Duodenal mucosa (tissue), 2 donors: ENCODE data around the gene DMC1.
A peak's percentile ranks its signal among the peaks of the same experiment; 100 is the strongest.
"Not testable (repeated sequence)": the region's sequence is repeated elsewhere in the genome, so short reads cannot be mapped to it uniquely, and the experiment has no call there.

ENCODE experiments used
- H3K27ac ChIP-seq: one replicate; pipeline ENCODE4 v1.7.0; 2013; ENCODE audit warnings: low read depth, low read length
- H3K27me3 ChIP-seq, 2 donors: one replicate each; pipeline ENCODE4 v1.7.0; 2013; ENCODE audit warnings: low read length in 2 of 2, control low read depth in 1 of 2; ENCODE audit not compliant: insufficient read depth in 2 of 2, control insufficient read depth in 1 of 2
- H3K36me3 ChIP-seq, 2 donors: one replicate each; pipeline ENCODE4 v1.7.0; 2013; ENCODE audit warnings: low read length in 2 of 2, control low read depth in 1 of 2; ENCODE audit not compliant: insufficient read depth in 2 of 2, control insufficient read depth in 1 of 2
- H3K4me1 ChIP-seq, 2 donors: one replicate each; pipeline ENCODE4 v1.7.0; 2013; ENCODE audit warnings: low read length in 2 of 2, control low read depth in 1 of 2; ENCODE audit not compliant: insufficient read depth in 2 of 2, control insufficient read depth in 1 of 2
- H3K4me3 ChIP-seq, 2 donors: one replicate each; pipeline ENCODE4 v1.7.0; 2013; ENCODE audit warnings: low read length in 2 of 2, low read depth in 1 of 2
- H3K9ac ChIP-seq, 2 donors: one replicate each; pipeline ENCODE4 v1.7.0; 2013; ENCODE audit warnings: low read length in 2 of 2, low read depth in 1 of 2
- H3K9me3 ChIP-seq, 2 donors: one replicate each; pipeline ENCODE4 v1.7.0; 2013; ENCODE audit warnings: low read length in 2 of 2, control low read depth in 1 of 2; ENCODE audit not compliant: control insufficient read depth in 1 of 2

DMC1 gene

GRCh38 chr22:38569972-38570778, at the start of gene DMC1:
Gene DMC1 (minus strand): TSS chr22:38570183. CDS start chr22:38568256, 1,927 bp downstream.
- Histone ChIP-seq H3K4me1 (peaks cover 5 to 13% of the 10 kb centered on the region in 2 donors), H3K27me3 (no peaks in the 10 kb centered on the region), H3K9me3 (no peaks in the 10 kb centered on the region), H3K4me3 (peak within 1 kb of the TSS; percentile 78 to 79), H3K36me3 (no peaks in the 10 kb centered on the region), H3K9ac (peak within 1 kb of the TSS; percentile 71 to 77), H3K27ac (no peak within 1 kb of the TSS)

GRCh38 chr22:38618682-38619081, 48.7 kb upstream of the DMC1 start:
- H3K4me1 ChIP-seq: no peaks in the 10 kb centered on the region
- H3K27me3 ChIP-seq: no peaks in the 10 kb centered on the region
- H3K9ac ChIP-seq: no peak overlapping the region
- H3K4me3 ChIP-seq: no peak overlapping the region
- H3K27ac ChIP-seq: no peak overlapping the region
- H3K36me3 ChIP-seq: no peaks in the 10 kb centered on the region
- no peaks in the 10 kb centered on the region for H3K9me3 ChIP-seq

GRCh38 chr22:38618258-38618657, 48.3 kb upstream of the DMC1 start:
- no peak overlapping the region for H3K9ac ChIP-seq
- no peak overlapping the region for H3K4me3 ChIP-seq
- no peaks in the 10 kb centered on the region for H3K4me1 ChIP-seq
- H3K27ac ChIP-seq: no peak overlapping the region
- H3K36me3 ChIP-seq: no peaks in the 10 kb centered on the region
- H3K27me3 ChIP-seq: no peaks in the 10 kb centered on the region
- H3K9me3 ChIP-seq: no peaks in the 10 kb centered on the region

- H3K4me3 ChIP-seq, H3K9ac ChIP-seq, H3K4me1 ChIP-seq, H3K36me3 ChIP-seq, H3K9me3 ChIP-seq, H3K27me3 ChIP-seq, H3K27ac ChIP-seq: not testable (repeated sequence)
Observed at GRCh38 chr22:38615064-38615405, 45.1 kb upstream of the DMC1 start.

GRCh38 chr22:38614332-38615063, 44.5 kb upstream of the DMC1 start:
- no peaks in the 10 kb centered on the region for H3K27me3 ChIP-seq
- H3K4me1 ChIP-seq: no peaks in the 10 kb centered on the region
- H3K4me3 ChIP-seq: no peak overlapping the region
- no peaks in the 10 kb centered on the region for H3K36me3 ChIP-seq
- H3K9ac ChIP-seq: no peak overlapping the region
- H3K9me3 ChIP-seq: no peaks in the 10 kb centered on the region
- H3K27ac ChIP-seq: no peak overlapping the region

- Histone ChIP-seq H3K4me1 (no peaks in the 10 kb centered on the region), H3K4me3 (no peak overlapping the region), H3K27ac (no peak overlapping the region), H3K9ac (no peak overlapping the region), H3K27me3 (no peaks in the 10 kb centered on the region), H3K36me3 (no peaks in the 10 kb centered on the region), H3K9me3 (no peaks in the 10 kb centered on the region)
Observed at GRCh38 chr22:38613588-38613987, 43.6 kb upstream of the DMC1 start.

- Histone ChIP-seq H3K4me1 (no peaks in the 10 kb centered on the region), H3K4me3 (no peak overlapping the region), H3K9ac (no peak overlapping the region), H3K27me3 (no peaks in the 10 kb centered on the region), H3K9me3 (no peaks in the 10 kb centered on the region), H3K36me3 (no peaks in the 10 kb centered on the region), H3K27ac (no peak overlapping the region)
Observed at GRCh38 chr22:38612217-38613006, 42.4 kb upstream of the DMC1 start.

- no peaks in the 10 kb centered on the region for H3K4me1 ChIP-seq
- H3K9ac ChIP-seq: no peak overlapping the region
- no peaks in the 10 kb centered on the region for H3K27me3 ChIP-seq
- no peak overlapping the region for H3K4me3 ChIP-seq
- no peaks in the 10 kb centered on the region for H3K9me3 ChIP-seq
- no peak overlapping the region for H3K27ac ChIP-seq
- no peaks in the 10 kb centered on the region for H3K36me3 ChIP-seq
Observed at GRCh38 chr22:38611559-38611958, 41.6 kb upstream of the DMC1 start.

- H3K4me1 ChIP-seq: no peaks in the 10 kb centered on the region
- H3K4me3 ChIP-seq: no peak overlapping the region
- H3K36me3 ChIP-seq: no peaks in the 10 kb centered on the region
Observed at GRCh38 chr22:38610234-38610633, 40.3 kb upstream of the DMC1 start.

More at GRCh38 chr22:38610234-38610633, 40.3 kb upstream of the DMC1 start:
- no peaks in the 10 kb centered on the region for H3K9me3 ChIP-seq
- no peaks in the 10 kb centered on the region for H3K27me3 ChIP-seq
- no peak overlapping the region for H3K27ac ChIP-seq
- H3K9ac ChIP-seq: no peak overlapping the region
